Measurements from ENCODE around the gene NEK6.

GRCh38 chr9:124217836-124218437 lies 39.8 kb upstream of the NEK6 start:
- TF ChIP-seq CTCF (IDR thresholded peaks at IDR 0.05; ENCODE audit: low read depth, low read length) (no peak), EZH2phosphoT487 (IDR thresholded peaks at IDR 0.05; ENCODE audit: low read depth) (no peak)
